HuH-7 (cell line): ENCODE measurements around the gene POC1A.

Experiments
- DNase-seq: peaks from one replicate; pipeline ENCODE4 v3.0.0; 2011; ENCODE audit warnings: low spot score

The POC1A gene

GRCh38 chr3:52128118-52128683 is 26.0 kb downstream of the POC1A start:
- DNase-seq, result peak; percentile 83

DNA sequence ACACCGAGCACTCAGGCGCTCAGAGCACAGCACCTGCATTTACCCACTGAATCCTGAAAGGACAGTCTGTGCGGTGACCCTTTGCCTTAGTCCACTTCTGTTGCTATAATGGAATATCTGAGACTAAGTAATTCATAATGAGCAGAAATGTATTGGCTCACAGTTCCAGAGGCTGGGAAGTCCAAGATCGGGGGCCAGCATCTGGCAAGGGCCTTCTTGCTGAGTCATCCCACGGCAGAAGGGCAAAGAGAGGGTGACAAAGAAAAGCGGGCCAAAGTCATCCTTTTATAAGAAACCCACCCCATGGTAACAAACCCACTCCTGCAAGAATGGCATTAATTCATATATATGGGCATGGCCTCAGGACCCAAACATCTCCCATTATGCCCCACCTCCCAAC is 27.7 kb downstream of the POC1A start:
- no peak for DNase-seq

DNA sequence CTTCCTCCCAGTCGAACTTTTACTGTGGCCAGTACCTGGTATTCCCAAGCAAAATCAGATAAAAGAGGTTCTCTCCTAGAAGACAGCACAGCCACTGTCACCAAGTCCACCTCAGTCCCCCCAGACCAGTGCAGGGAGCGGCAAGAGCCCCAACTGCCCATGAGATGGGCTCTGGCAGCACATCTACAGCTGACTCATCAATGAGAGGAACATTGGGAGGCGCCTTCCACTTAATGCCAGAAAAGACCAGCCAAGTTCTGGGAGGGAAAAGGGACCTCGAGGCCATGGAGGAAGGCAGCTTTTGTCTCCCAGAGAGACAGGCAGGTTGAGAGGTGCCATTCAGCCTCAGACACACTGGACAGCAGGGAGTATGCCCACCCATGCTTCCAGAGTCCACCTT is 28.2 kb downstream of the POC1A start:
- no peak for DNase-seq

DNA sequence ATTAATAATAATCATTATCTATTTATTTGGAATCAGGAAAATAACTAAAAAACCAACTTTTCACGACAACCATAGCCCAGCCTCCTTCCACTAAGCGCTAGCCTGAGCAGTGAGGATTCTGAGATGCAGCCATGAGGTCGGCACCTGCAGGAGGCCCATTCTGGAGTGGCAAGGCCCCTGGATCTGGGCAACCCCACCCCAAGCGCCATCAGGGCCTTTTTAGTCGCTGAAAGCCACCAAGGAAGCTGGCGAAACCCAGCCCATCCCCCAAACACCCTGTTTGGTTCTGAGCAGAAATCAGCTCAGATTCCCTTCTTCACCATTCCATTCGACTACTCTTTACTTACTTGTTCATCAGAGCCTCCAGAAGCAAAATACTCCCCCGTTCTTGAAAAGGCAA is 29.5 kb downstream of the POC1A start:
- no peak for DNase-seq

GRCh38 chr3:52124126-52124525 is 30.1 kb downstream of the POC1A start:
- DNase-seq, result no peak

DNA sequence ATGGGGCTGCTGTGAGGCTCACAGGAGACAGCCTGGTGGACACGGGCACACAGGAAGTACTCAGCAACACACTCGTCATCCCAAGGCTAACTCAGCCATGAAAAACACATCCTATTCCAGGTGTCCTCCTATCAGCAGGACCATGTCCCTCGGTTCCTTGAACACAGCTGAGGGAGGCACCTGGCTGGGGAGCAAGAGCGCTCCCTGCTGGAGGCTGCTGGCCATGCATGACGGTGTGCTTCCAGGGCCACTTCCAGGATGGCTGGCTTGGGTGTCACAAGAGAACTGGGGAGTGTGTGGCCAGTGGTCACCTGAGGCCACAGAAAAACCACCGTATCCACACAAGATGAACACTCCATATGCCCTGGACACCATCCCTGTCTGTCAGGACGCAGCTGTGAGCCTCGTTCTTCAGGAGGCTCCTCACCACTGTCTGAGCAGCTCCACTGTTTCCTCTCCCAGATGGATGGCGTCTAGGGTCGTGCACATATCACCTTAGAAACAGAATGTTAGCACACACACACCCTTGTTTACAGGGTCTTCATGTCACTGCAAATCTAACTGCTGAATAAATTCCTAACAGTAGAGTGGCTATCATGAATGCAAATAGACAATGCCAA is 31.0 kb downstream of the POC1A start:
- DNase-seq, result peak; percentile 91

- DNase-seq, result no peak
Observed at GRCh38 chr3:52122491-52122890, 31.7 kb downstream of the POC1A start.

DNA sequence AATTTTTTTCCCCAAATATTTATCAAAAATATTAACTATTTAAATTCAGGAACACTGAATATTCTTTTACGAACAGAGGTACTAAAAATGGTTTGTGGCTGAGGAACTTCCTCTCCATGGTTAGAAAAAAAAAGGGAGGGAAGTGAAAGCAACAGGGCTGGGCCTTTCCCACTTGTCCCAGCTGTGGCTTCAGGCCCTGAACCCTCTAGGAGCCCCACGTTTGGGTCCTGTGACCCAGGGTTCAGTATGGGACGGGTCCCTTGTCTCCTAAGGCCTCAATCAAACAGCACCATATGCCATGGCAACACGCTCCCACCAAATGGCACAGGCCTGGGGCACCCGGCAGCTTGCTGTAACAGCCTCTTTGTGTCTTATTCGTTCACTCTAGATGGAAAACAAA is 32.4 kb downstream of the POC1A start:
- no peak for DNase-seq

- DNase-seq, result no peak
Observed at GRCh38 chr3:52121464-52121805, 32.8 kb downstream of the POC1A start.

DNA sequence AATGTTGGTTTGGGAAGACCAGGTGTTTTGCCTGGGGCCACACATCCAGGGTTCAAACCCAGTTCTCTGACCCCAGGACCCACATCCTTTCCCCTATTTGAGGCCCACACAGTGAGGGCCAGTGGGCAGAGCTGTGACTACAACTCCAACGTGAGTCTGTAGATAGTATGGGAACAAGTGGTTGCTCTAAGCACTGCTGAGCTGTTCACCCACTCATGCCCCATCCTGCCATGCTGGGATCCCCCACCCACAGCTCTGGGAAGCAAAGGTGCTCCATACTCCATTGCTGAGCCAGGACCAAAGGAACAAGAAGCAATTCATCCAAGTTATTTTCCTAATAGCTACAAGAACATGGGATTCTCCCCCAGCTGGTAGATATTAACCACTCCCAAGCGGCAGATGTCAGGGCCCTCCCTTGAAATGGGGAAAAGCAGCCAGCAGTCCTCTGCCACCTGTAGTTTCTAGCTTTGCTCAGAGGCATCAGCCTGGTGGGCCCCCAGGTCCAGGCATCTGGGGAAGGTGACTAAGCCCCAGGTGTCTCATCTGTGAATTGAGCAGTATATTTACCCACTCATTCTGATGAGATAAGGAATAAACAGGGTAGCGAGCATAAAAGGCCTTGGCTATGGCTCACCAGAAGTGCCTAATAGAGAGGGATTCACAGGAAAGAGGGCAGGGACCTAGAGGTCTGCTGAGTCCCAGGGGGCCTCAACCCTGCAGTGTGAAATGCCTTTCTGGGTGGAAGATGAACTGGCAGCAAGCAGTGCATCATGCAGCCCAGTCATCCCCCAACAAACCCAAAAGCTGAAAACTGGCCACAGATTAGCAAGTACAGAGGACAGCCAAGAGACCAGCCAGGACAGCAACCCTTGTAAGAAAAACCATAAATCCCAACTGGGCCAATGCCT is 33.4 kb downstream of the POC1A start:
- DNase-seq, result no peak

DNA sequence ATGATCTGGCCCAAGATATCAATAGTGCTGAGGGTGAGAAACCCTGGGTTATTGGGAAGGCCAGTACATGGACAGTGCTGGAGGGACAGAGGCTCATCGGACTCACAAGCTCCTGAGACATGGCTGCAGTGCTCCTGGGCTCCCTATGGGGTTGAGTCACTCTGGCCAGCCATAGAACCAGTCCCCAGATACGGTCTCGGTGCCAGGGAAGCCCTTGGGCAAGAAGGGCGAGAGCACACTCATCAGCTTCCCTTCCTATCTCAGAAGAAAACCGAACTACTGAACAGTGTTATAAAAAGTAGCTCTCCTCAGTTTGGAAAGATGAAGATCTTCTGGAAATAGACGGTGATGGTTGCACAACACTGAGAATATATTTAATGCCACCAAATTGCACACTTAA is 34.4 kb downstream of the POC1A start:
- no peak for DNase-seq

GRCh38 chr3:52119099-52119498 is 35.1 kb downstream of the POC1A start:
- DNase-seq, result no peak

GRCh38 chr3:52118156-52118875 is 35.9 kb downstream of the POC1A start:
- no peak for DNase-seq

DNA sequence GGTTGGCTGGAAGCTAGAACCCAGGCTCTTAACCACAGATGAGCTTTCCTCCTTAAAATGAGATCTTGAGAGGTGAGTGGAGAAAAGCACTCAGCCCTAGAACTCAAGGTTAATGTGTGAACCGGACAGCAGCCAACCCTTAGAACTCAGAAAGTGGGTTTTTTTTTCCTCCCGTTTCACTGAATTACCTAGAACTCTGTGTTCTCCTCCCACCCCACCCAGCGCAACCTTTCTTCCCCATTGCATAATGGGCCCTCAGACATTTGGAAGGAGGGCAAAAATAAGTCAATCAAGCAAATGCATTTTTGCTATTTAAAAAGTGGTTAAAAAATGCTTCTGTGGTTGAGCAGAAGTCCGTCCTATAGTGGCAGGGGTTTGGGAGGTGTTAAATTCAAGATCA is 36.7 kb downstream of the POC1A start:
- DNase-seq, result no peak

- no peak for DNase-seq
Observed at GRCh38 chr3:52112056-52112455, 42.2 kb downstream of the POC1A start.

DNA sequence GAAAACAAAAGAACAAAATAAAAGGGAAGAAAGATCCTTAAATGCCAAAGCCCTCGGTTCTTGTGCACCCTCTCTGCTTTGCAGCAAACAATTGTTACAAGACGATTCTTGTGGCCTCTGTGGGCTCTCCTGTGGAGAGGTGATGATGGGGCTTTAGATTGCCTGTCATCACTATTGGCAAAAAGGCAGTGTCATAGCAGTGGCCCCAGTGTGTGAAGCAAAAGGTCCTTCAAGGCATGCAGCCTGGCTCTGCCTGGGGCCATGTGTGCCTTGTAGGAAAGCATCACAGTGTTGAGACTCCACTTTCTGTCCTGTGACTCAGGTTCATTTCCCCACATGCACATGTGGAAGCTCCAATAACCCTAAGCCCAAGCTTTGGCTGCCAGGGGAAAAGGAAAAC is 43.7 kb downstream of the POC1A start:
- no peak for DNase-seq

GRCh38 chr3:52109611-52110301 is 44.5 kb downstream of the POC1A start:
- no peak for DNase-seq

GRCh38 chr3:52108302-52109232 is 45.7 kb downstream of the POC1A start:
- no peak for DNase-seq

DNA sequence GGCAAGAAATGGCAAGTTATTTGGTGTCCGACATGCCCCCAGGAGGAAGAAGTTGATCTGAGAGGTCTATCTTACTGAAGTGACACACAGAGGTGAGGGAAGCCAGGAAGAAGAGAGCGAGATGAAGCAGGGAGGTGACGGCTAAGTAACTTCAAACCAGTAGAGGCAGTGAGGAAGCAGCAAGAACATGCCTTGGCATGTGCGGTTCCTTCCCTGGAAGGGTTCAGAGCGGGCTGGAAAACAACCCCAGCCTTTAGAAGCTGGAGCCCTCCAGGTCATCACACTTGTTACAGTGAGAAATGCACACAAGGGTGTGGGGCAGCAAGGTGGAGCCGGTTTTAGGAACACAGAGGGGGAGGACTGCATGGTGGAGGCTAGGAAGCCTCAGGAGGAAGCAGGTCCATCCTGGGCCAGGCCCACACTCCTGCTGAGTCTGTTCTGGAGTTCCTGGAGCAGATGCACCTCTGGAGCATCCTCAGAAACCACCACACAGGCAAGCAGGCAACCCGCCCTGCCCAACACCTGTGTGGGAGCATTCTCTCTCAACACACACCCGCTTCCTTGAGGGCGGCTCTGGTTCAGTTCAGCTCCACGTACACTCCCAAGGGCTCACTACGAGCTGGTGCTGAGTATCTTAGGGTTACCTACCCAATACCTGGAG is 47.1 kb downstream of the POC1A start:
- DNase-seq, result no peak
